ENCODE results near the gene UNC93A.
"Not testable (repeated sequence)": the region's sequence is repeated elsewhere in the genome, so short reads cannot be mapped to it uniquely, and the experiment has no call there.

UNC93A gene

GRCh38 chr6:167290786-167291622 lies at the start of gene UNC93A:
Gene UNC93A (plus strand): TSS chr6:167291315. CDS start chr6:167291490, 175 bp downstream.
- no peak for DNase-seq

- DNase-seq, result not testable (repeated sequence)
These were observed 49.6 kb upstream of the UNC93A start for GRCh38 chr6:167241321-167242134.

GRCh38 chr6:167242135-167242506 lies 49.0 kb upstream of the UNC93A start:
- not testable (repeated sequence) for DNase-seq

- DNase-seq, result not testable (repeated sequence)
These were observed 48.5 kb upstream of the UNC93A start for GRCh38 chr6:167242511-167243051.

DNA sequence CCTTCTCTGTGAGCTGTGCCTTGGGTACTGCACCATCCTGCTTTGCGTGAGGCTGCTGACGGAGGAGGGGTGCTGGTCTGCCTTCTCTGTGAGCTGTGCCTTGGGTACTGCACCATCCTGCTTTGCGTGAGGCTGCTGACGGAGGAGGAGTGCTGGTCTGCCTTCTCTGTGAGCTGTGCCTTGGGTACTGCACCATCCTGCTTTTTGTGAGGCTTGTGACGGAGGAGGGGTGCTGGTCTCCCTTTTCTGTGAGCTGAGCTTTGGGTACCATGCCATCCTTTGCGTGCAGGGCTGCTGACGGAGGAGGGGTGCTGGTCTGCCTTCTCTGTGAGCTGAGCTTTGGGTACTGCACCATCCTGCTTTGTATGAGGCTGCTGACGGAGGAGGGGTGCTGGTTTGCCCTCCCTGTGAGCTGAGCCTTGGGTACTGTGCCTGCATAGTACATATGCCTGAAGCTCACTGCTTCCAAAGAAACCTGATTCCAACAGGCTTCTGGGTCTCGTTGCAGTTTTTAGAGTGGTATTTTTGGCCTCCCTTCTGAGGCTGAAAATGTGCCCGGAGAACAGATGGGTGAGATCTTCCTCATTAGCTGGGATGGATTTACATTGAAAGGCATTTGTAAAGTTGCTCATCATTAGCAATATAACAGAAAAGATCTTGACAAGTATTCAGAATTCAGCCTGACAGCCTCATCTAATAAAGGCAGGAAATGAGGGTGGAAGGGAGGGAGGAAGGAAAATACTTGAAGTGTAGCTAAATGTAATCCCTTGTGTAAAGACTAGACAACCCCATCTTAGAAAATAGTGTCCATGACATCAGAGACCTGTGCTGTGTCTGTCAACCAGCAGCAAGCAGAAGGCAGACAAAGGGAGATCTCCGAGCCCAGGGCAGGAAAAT lies 46.8 kb upstream of the UNC93A start:
- no peak for DNase-seq

- no peak for DNase-seq
These were observed 46.1 kb upstream of the UNC93A start for GRCh38 chr6:167244991-167245390.

DNA sequence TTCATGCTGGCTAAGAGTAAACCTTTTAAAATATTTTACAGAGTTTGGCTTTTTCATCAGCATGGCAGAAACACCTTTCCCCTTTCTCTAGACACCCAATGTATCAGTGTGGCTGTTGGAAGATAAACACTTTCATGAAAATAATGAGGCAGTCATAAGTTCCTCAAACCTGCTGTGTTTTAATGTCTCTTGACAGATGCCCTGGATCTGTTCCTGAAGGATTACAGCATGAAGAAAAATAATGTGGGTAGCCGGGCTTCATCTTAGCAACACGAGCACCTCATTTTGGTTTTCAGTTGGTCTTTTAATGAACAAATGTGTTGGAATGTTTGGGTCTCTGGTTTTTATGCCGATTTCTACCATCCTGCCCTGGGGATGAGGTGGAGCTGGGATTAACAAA lies 45.5 kb upstream of the UNC93A start:
- no peak for DNase-seq

DNA sequence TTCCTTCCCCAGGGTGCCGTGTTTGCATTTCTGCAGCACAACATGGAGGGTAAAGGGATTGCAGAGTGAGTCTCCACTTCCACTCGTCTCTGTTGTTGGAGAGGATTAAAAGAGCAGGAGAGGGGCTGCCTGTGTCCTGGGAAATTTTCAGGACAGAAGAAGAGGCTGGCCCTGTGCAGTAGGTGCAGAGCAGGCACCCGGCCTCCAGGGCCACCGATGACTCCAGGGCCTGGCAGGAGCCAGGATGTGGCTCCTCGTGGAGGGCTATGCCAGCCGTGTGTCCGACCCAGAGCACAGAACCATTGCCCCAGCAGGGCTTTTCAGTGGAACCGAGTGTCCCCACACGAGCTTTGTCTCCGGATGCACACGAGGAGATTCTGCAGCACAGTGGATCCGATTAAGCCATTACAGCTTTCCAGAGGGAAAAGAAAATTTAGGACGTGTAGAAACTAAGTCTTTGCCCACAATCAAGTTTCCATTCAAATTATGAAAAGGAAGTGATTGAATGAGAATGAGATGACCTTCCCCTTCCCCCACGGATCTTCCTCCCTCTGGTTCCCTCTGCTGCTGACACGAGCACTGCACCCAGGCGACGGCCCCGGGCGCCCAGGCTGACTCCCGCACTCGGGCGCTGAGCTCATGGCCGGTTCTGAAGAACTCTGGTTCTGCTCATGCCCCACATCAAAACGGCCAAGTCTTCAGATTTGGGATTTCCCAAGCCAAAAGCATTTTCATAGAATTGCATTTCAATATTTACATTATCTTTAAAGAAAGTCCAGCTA lies 43.1 kb upstream of the UNC93A start:
- no peak for DNase-seq

- not testable (repeated sequence) for DNase-seq
These were observed 42.1 kb upstream of the UNC93A start for GRCh38 chr6:167248878-167249455.

DNA sequence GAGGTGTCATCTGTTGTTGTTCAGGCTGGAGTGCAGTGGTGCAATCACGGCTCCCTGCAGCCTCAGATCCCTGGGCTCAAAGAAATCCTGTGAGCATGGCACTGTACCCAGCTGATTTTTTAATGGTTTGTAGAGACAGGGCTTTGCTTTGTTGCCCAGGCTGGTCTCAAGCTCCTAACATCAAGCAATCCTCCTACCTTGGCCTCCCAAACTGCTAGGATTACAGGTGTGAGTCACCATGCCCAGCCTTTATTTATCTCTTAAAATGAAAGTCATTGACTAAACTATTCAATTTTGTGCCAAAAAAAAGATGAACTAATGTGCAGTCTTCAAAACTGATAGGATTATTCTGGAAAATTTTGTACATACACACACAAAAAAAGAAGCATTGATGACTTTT lies 38.8 kb upstream of the UNC93A start:
- DNase-seq, result no peak

- DNase-seq, result no peak
These were observed 35.1 kb upstream of the UNC93A start for GRCh38 chr6:167255918-167256553.

DNA sequence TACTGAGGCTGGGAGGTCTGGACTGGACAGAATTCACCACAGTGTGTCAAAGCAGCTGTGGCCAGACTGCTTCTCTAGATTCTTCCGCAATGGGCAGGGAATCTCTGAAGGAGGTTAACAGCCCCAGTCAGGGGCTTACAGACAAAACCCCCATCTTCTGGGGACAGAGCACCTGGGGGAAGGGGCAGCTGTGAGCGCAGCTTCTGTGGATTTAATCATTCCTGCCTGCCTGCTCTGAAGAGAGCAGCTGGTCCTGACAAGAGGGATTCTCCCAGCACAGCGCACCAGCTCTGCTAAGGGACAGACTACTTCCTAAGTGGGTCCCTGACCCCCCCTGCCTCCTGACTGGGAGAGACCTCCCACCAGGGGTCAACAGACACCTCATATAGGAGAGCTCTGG lies 32.5 kb upstream of the UNC93A start:
- DNase-seq, result no peak

DNA sequence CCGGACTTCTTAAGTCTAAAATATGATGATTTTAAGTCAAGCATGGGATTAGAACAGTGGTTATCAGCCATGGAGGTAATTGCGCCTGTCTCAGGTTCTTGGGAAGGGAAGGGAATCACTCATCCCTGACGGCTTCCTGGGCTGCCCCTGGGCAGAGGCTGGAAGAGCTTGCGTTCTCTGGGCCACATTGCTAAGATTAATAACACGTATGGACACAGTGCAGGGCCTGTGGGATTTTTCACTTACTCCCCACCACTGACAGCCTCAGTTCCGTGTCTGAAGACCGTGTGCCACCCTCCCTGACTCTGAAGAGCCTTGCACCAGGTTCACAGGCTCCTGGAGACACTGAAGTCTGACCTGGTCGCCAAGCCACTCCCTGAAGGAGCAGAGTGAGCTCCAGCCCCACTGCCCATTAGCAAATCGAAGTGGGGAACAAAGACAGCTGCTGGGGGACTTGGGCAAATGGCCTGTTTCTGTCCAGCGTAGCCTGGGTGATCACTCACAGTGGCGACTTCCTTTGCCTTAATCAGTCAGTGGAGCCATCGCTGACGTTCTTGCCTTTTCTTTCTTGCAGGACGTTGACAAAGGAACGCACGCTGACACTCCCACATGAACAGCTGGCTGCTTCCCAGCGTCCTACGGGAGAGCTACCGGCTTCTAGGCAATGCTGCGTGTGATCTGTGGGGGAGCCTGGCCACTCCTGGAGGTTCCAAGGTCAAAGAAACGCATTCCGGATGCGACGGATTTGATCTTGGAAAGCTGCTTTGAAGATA lies 24.9 kb upstream of the UNC93A start:
- not testable (repeated sequence) for DNase-seq

- DNase-seq, result no peak
These were observed 24.1 kb upstream of the UNC93A start for GRCh38 chr6:167266830-167267555.

DNA sequence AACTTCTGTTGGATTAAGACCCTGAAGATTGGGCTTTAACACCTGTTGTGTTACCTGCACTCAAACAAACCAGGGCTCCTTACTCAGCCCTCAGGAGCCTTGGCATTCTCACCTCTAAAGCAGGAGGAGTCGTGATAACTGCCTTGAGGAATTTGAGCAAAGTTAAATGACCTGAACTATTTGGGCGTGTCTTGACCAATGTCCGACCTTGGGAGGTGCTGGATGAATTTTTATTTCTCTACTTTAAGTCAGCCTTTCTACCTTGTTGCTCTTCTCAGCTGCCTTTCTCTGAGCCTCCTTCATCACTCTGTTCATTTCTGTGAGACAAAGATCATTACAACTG lies 23.6 kb upstream of the UNC93A start:
- not testable (repeated sequence) for DNase-seq

- no peak for DNase-seq
These were observed 23.2 kb upstream of the UNC93A start for GRCh38 chr6:167267921-167268401.

DNA sequence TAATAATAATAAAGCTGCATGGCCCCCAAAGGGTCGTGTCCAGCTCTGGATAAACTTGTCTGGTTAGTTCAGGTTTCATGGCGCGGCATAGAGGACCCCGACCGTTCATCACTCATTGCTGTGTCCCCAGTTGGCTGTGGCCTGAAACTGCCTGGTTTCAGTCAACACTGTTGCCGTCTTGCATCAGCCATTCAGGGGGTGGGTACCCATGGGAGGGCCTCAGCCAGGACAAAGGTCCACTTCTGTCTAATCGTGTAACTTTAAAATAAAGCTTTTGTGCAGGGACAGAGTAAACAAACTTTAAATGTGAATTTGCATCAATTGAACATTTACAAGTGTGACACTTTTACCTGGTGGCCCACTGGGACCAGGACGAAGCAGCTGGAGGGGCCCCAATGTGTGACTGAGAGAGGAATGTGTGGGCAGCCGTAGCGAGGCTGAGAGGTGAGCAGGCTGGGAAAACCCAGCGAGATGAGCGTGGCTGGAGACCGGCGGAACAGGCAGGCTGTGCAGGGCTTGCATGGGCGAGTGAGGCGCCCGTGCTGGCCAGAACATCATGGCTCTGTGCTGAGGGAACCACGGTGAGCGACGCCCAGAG lies 22.3 kb upstream of the UNC93A start:
- DNase-seq, result no peak

DNA sequence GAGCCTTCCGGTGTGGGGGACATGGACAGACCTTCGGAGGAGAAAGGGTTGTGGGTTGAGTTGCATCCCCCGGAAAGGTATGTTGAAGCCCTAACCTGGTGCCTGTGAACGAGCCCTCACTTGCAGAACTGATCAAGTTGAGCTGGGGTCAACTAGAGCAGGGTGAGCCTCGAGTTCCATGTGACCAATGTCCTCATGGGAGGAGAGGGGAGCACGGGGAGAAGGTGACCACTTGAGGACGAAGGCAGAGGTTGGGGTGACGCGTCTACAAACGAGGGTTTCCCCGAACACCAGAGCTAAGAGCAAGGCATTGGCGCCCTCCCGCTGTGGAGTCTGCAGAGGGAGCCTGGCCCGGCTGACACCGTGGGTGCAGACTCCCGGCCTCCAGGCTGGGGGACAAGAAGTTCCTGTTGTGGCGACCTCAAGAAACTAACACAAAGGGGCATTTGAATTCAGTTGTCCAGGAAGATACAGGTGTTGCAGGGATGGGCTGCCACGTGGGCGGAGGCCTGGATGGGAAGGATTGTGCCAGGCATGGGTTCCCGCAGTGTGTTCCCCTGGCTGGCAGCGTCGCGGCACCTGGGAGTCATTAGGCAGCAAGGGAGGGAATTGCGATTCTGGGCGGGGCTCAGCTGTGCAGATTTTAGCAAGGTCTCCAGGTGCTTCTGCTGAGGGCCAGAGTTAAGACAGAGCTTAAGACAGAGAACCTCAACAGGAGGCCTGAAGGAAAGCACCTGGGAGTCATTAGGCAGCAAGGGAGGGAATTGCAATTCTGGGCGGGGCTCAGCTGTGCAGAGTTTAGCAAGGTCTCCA lies 20.4 kb upstream of the UNC93A start:
- DNase-seq, result no peak
